Type B pancreatic cell (in vitro differentiated cells): ENCODE data around the gene ELFN1. TPM values are rescaled to one million over a fixed set of nuclear protein-coding genes. Genes with fewer than 3 reads are reported as not detected.

Source experiments
- DNase-seq: peaks from one replicate; pipeline ENCODE4 v3.0.0; 2021; ENCODE audit warnings: mixed read lengths; ENCODE audit not compliant: unreplicated experiment; ENCODE audit errors: extremely low spot score
- H3K27ac Mint-ChIP-seq: 2 replicates; pipeline ENCODE4 v1.8.0; 2021; ENCODE audit warnings: mild to moderate bottlenecking, mixed read lengths
- H3K27me3 Mint-ChIP-seq: 2 replicates; pipeline ENCODE4 v1.8.0; 2021; ENCODE audit warnings: mixed read lengths
- H3K36me3 Mint-ChIP-seq: 2 replicates; pipeline ENCODE4 v1.8.0; 2021; ENCODE audit warnings: mixed read lengths
- H3K4me1 Mint-ChIP-seq: one replicate; pipeline ENCODE4 v1.8.0; 2021; ENCODE audit warnings: mixed read lengths; ENCODE audit not compliant: unreplicated experiment
- H3K4me3 Mint-ChIP-seq: 2 replicates; pipeline ENCODE4 v1.8.0; 2021; ENCODE audit warnings: mild to moderate bottlenecking, mixed read lengths
- H3K9me3 Mint-ChIP-seq: 2 replicates; pipeline ENCODE4 v1.8.0; 2021; ENCODE audit warnings: mixed read lengths
- CTCF ChIP-seq: fragments of 200-600 bp; sonication (generic); conservative IDR thresholded peaks from 2 replicates; pipeline ENCODE4 v1.5.0; 2021; ENCODE audit warnings: antibody characterized with exemption, mild to moderate bottlenecking
- total RNA-seq: library from RNA; stranded (reverse); gene quantifications from 2 replicates; pipeline ENCODE4 v1.2.1, GENCODE V29; 2021; ENCODE audit warnings: low replicate concordance

Gene ELFN1
- total RNA-seq, 1 donor from 2014 or later, result 5.8 TPM

DNA sequence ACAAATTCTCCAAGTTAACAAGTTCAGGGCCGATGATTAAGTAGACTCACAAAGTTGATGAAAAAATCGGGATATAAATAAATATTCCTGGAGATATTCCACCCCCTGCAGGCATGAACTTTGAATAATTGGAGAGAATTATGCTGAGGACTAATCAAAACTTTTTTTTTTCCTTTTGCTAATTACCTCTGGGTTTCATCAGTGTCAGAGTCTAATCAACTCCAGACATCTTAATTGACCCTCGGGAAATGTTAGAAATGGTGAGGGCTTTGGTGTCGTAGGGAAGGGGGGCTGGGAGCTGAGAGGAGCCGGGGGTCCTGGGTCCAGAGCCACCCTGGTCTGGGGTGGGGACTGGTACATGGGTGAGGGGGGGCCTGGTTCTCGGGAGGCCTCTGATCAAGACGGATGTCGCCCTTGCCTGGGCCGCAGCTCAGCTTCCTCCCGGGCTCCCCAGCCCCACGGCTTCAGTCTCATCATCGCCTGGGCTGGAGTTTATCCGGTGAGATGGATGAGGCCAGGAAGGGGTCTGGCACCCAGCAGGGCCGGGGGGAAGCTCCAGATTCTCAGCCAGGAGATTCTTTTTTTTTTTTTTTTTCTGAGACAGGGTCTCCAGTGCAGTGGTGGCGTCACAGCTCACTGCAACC is 30.4 kb upstream of the ELFN1 start:
- no peak for TF ChIP-seq CTCF
- peaks cover under 1% of the 10 kb centered on the region for H3K27me3 Mint-ChIP-seq
- no peaks in the 10 kb centered on the region for H3K4me1 Mint-ChIP-seq
- H3K4me3 Mint-ChIP-seq, result no peak overlapping the region
- H3K9me3 Mint-ChIP-seq, result peaks cover 4% of the 10 kb centered on the region
- peak; percentile 66 for DNase-seq
- H3K36me3 Mint-ChIP-seq, result no peaks in the 10 kb centered on the region
- H3K27ac Mint-ChIP-seq, result no peak overlapping the region

DNA sequence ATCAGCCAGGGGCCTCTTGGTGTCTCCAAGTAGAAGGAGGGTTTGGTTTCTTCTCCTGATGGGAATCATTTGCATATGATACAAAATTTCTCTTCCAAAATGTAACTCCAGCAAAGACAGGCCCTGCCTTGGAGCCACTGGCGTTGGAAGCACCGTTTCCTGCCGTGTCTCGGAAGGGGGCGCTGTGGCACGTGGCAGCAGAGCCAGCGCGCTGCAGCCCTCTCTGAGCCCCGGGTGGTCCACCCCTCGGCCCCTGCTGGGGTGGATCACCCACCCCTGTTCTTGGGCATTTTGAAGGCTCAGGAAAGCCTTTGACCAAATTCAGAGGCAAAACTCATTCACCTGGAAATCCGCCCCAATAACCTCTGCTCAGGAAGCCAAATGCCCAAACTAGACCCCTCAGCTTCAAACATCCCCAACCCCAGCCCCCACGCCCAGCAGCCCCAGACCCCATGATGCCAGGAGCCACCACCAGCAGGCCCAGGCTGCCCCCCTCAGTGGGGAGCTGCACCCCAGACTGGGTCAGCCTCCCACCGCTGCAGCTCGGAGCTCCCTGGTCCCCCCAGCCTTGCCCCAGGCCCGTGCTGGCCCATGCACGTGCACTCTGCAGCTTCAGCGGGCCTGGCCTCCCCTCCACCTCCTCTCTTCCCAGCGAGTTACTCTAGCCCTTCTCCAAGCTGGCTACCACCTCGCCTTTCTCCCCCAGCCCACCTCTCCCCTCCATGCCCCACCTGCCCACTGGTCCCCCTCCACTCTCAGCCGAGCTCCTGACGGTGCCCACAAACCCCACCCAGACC is 29.5 kb upstream of the ELFN1 start:
- no peaks in the 10 kb centered on the region for H3K36me3 Mint-ChIP-seq
- TF ChIP-seq CTCF, result peak; percentile 22
- H3K9me3 Mint-ChIP-seq, result peaks cover 4% of the 10 kb centered on the region
- H3K27me3 Mint-ChIP-seq, result no peaks in the 10 kb centered on the region
- no peak overlapping the region for H3K27ac Mint-ChIP-seq
- H3K4me3 Mint-ChIP-seq, result no peak overlapping the region
- H3K4me1 Mint-ChIP-seq, result no peaks in the 10 kb centered on the region
- DNase-seq, result peak; percentile 56

GRCh38 chr7:1641173-1641572 is 28.9 kb upstream of the ELFN1 start:
- no peaks in the 10 kb centered on the region for H3K36me3 Mint-ChIP-seq
- TF ChIP-seq CTCF, result no peak
- no peaks in the 10 kb centered on the region for H3K27me3 Mint-ChIP-seq
- no peak overlapping the region for H3K27ac Mint-ChIP-seq
- peaks cover 4% of the 10 kb centered on the region for H3K9me3 Mint-ChIP-seq
- no peak overlapping the region for H3K4me3 Mint-ChIP-seq
- no peaks in the 10 kb centered on the region for H3K4me1 Mint-ChIP-seq
- DNase-seq, result no peak

- peak; percentile 60 for DNase-seq
- no peak overlapping the region for H3K4me3 Mint-ChIP-seq
- H3K27ac Mint-ChIP-seq, result no peak overlapping the region
- no peaks in the 10 kb centered on the region for H3K36me3 Mint-ChIP-seq
- no peak for TF ChIP-seq CTCF
- H3K9me3 Mint-ChIP-seq, result peaks cover 4% of the 10 kb centered on the region
- no peaks in the 10 kb centered on the region for H3K27me3 Mint-ChIP-seq
- H3K4me1 Mint-ChIP-seq, result no peaks in the 10 kb centered on the region
Observed at GRCh38 chr7:1641661-1642260, 28.3 kb upstream of the ELFN1 start.

- peak; percentile 66 for DNase-seq
- no peaks in the 10 kb centered on the region for H3K27me3 Mint-ChIP-seq
- no peak for TF ChIP-seq CTCF
- no peak overlapping the region for H3K27ac Mint-ChIP-seq
- H3K36me3 Mint-ChIP-seq, result no peaks in the 10 kb centered on the region
- no peak overlapping the region for H3K4me3 Mint-ChIP-seq
- H3K9me3 Mint-ChIP-seq, result peaks cover under 1% of the 10 kb centered on the region
- peaks cover 3% of the 10 kb centered on the region for H3K4me1 Mint-ChIP-seq
Observed at GRCh38 chr7:1642291-1642731, 27.8 kb upstream of the ELFN1 start.
